ENCODE results near the gene PTPRM.

The PTPRM gene

DNA sequence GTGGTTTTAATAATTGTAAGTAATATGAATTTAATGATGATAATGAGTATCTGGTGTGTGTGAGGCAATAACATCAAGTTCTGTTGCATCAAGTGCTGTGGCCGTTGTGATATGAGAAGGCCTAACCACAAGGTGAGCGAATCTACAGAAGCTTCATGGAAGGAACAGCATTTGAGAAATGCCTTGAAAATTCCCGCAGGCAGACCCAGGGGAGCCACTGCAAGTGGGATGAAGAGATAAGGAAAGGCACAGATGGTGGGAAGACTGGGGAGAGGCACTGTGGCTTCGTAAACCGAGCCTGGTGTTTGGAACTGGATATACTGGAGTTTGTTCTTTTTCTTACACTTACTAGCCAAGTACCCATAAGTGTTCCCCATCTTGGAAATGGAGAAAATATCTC, 357.5 kb downstream of the PTPRM start:
- Histone ChIP-seq H3K27me3 (ENCODE audit: control insufficient read depth, low read length) (no peaks in the 10 kb centered on the region), H3K9me3 (ENCODE audit: control insufficient read depth, insufficient read depth, low read length) (no peaks in the 10 kb centered on the region), H3K36me3 (ENCODE audit: control insufficient read depth, low read length) (no peaks in the 10 kb centered on the region), H3K9me2 (replicated peaks; ENCODE audit: control insufficient read depth, low read length) (no peaks in the 10 kb centered on the region), H3K4me3 (ENCODE audit: low read length) (no peak overlapping the region), H3K79me2 (ENCODE audit: control insufficient read depth, low read length) (no peaks in the 10 kb centered on the region), H3K4me1 (ENCODE audit: control insufficient read depth, low read length) (no peaks in the 10 kb centered on the region), H3F3A (ENCODE audit: control insufficient read depth, insufficient read depth) (no peaks in the 10 kb centered on the region), H3K27ac (ENCODE audit: low read depth, low read length) (no peak overlapping the region), H4K20me1 (ENCODE audit: control insufficient read depth, insufficient read depth, low read depth, low read length) (no peaks in the 10 kb centered on the region), H3K4me2 (ENCODE audit: low read length) (no peak overlapping the region)
- TF ChIP-seq, protein P1, sequence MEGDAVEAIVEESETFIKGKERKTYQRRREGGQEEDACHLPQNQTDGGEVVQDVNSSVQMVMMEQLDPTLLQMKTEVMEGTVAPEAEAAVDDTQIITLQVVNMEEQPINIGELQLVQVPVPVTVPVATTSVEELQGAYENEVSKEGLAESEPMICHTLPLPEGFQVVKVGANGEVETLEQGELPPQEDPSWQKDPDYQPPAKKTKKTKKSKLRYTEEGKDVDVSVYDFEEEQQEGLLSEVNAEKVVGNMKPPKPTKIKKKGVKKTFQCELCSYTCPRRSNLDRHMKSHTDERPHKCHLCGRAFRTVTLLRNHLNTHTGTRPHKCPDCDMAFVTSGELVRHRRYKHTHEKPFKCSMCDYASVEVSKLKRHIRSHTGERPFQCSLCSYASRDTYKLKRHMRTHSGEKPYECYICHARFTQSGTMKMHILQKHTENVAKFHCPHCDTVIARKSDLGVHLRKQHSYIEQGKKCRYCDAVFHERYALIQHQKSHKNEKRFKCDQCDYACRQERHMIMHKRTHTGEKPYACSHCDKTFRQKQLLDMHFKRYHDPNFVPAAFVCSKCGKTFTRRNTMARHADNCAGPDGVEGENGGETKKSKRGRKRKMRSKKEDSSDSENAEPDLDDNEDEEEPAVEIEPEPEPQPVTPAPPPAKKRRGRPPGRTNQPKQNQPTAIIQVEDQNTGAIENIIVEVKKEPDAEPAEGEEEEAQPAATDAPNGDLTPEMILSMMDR (IDR thresholded peaks at IDR 0.05; ENCODE audit: low read depth, low read length, poor library complexity, severe bottlenecking): no peak
- TF ChIP-seq EZH2phosphoT487 (IDR thresholded peaks at IDR 0.05; ENCODE audit: borderline replicate concordance, low read length): no peak

DNA sequence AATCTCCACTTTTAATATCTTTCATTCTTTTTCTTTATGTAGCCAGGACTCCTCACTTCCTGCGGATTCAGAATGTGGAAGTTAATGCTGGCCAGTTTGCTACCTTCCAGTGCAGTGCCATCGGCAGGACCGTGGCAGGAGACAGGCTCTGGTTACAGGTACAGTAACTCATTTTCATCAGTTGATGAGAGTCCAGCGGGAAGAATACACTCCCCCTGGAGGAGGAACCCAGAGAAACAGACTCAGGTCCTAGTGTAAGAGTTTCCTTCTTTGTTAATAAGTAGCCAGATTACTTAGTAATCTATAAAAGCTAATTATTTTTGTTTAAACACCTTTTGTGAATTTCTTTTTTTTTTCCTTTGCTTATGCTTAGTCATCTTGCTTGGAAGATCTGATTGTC, 359.4 kb downstream of the PTPRM start:
- no peaks in the 10 kb centered on the region for H3K4me1 ChIP-seq (ENCODE audit: control insufficient read depth, low read length)

DNA sequence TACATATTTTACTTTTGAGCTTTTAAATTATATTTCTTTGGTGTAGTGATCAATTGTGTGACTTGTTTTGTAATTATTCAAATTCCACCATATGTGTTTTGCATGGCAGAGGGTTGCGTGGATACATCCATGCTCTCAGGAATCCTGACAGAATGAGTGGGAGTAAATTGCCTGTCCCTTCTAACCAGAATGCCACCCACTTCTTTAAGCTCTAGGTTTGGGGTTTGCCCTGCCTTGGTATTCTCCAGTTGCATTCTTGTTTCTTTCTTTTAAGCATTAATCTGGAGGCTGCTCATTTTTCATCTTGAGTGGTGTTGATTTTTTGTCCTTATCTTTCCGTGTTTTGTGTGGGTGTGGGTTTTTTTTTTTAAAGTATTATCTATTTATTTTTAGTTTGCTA, 360.0 kb downstream of the PTPRM start:
- H3K9me2 ChIP-seq (replicated peaks; ENCODE audit: control insufficient read depth, low read length): no peaks in the 10 kb centered on the region
- no peaks in the 10 kb centered on the region for H3K36me3 ChIP-seq (ENCODE audit: control insufficient read depth, low read length)
- no peaks in the 10 kb centered on the region for H3K27me3 ChIP-seq (ENCODE audit: control insufficient read depth, low read length)
- H3K79me2 ChIP-seq (ENCODE audit: control insufficient read depth, low read length): no peaks in the 10 kb centered on the region
- no peaks in the 10 kb centered on the region for H3K4me1 ChIP-seq (ENCODE audit: control insufficient read depth, low read length)
- TF ChIP-seq, protein P1 (IDR thresholded peaks at IDR 0.05; ENCODE audit: low read depth, low read length, poor library complexity, severe bottlenecking): no peak
- no peak for TF ChIP-seq EZH2phosphoT487 (IDR thresholded peaks at IDR 0.05; ENCODE audit: borderline replicate concordance, low read length)
- H4K20me1 ChIP-seq (ENCODE audit: control insufficient read depth, insufficient read depth, low read depth, low read length): no peaks in the 10 kb centered on the region
- no peak overlapping the region for H3K27ac ChIP-seq (ENCODE audit: low read depth, low read length)
- H3F3A ChIP-seq (ENCODE audit: control insufficient read depth, insufficient read depth): no peaks in the 10 kb centered on the region
- no peaks in the 10 kb centered on the region for H3K9me3 ChIP-seq (ENCODE audit: control insufficient read depth, insufficient read depth, low read length)
- H3K4me3 ChIP-seq (ENCODE audit: low read length): no peak overlapping the region
- H3K4me2 ChIP-seq (ENCODE audit: low read length): no peak overlapping the region

More for the DNA sequence above, 359.4 kb downstream of the PTPRM start:
- Histone ChIP-seq H3K79me2 (ENCODE audit: control insufficient read depth, low read length) (no peaks in the 10 kb centered on the region), H3K4me2 (ENCODE audit: low read length) (no peak overlapping the region), H3K27me3 (ENCODE audit: control insufficient read depth, low read length) (no peaks in the 10 kb centered on the region), H3K9me2 (replicated peaks; ENCODE audit: control insufficient read depth, low read length) (no peaks in the 10 kb centered on the region), H3K9me3 (ENCODE audit: control insufficient read depth, insufficient read depth, low read length) (no peaks in the 10 kb centered on the region), H4K20me1 (ENCODE audit: control insufficient read depth, insufficient read depth, low read depth, low read length) (no peaks in the 10 kb centered on the region), H3K4me3 (ENCODE audit: low read length) (no peak overlapping the region), H3K36me3 (ENCODE audit: control insufficient read depth, low read length) (no peaks in the 10 kb centered on the region), H3K27ac (ENCODE audit: low read depth, low read length) (no peak overlapping the region), H3F3A (ENCODE audit: control insufficient read depth, insufficient read depth) (no peaks in the 10 kb centered on the region)
- TF ChIP-seq, protein P1 (IDR thresholded peaks at IDR 0.05; ENCODE audit: low read depth, low read length, poor library complexity, severe bottlenecking): no peak
- TF ChIP-seq EZH2phosphoT487 (IDR thresholded peaks at IDR 0.05; ENCODE audit: borderline replicate concordance, low read length): no peak

DNA sequence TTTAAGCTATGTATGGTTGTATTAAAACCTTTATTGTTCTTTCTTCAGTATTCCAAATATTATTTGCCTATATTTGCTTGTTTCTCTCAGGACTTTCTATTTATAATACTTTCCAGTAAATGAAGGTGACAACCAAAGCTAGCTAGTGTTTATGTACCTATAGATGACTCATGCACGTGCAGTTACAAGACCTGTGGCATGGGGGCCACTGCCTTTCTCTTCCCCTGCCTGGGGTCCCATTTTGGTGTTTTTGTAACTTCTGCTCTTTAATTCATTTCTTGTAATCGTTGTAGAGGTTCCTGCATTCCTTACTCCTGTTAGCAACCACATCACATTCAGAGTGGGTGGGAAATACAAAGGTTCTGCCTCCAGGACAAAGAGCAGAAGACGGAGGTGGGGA, 364.6 kb downstream of the PTPRM start:
- H3K4me2 ChIP-seq (ENCODE audit: low read length): no peak overlapping the region
- no peak overlapping the region for H3K4me3 ChIP-seq (ENCODE audit: low read length)
- H3K4me1 ChIP-seq (ENCODE audit: control insufficient read depth, low read length): no peaks in the 10 kb centered on the region
- no peaks in the 10 kb centered on the region for H3K27me3 ChIP-seq (ENCODE audit: control insufficient read depth, low read length)
- H4K20me1 ChIP-seq (ENCODE audit: control insufficient read depth, insufficient read depth, low read depth, low read length): no peaks in the 10 kb centered on the region
- no peaks in the 10 kb centered on the region for H3K79me2 ChIP-seq (ENCODE audit: control insufficient read depth, low read length)
- H3K9me2 ChIP-seq (replicated peaks; ENCODE audit: control insufficient read depth, low read length): no peaks in the 10 kb centered on the region
- TF ChIP-seq, protein P1 (IDR thresholded peaks at IDR 0.05; ENCODE audit: low read depth, low read length, poor library complexity, severe bottlenecking): no peak
- no peak for TF ChIP-seq EZH2phosphoT487 (IDR thresholded peaks at IDR 0.05; ENCODE audit: borderline replicate concordance, low read length)
- no peaks in the 10 kb centered on the region for H3F3A ChIP-seq (ENCODE audit: control insufficient read depth, insufficient read depth)
- H3K9me3 ChIP-seq (ENCODE audit: control insufficient read depth, insufficient read depth, low read length): no peaks in the 10 kb centered on the region; the same call in 1 of the 2 replicates
- no peak overlapping the region for H3K27ac ChIP-seq (ENCODE audit: low read depth, low read length)
- no peaks in the 10 kb centered on the region for H3K36me3 ChIP-seq (ENCODE audit: control insufficient read depth, low read length)
